Mesodermal cell (in vitro differentiated cells): ENCODE results near the gene AMBRA1.

Source experiments
- H3K27ac ChIP-seq: 2 replicates; pipeline ENCODE4 v1.7.0; 2013; ENCODE audit warnings: mild to moderate bottlenecking, low read depth, low read length, moderate library complexity; ENCODE audit not compliant: severe bottlenecking
- H3K36me3 ChIP-seq: 2 replicates; pipeline ENCODE4 v1.7.1; 2013; ENCODE audit warnings: mild to moderate bottlenecking, low read length, moderate library complexity; ENCODE audit not compliant: control insufficient read depth, insufficient read depth
- H3K4me1 ChIP-seq: one replicate; pipeline ENCODE4 v1.7.1; 2013; ENCODE audit warnings: mild to moderate bottlenecking, low read length; ENCODE audit not compliant: insufficient read depth, control insufficient read depth, poor library complexity, severe bottlenecking
- H3K4me3 ChIP-seq: 2 replicates; pipeline ENCODE4 v1.7.0; 2013; ENCODE audit warnings: low read length, control low read depth, mild to moderate bottlenecking; ENCODE audit not compliant: insufficient read depth, poor library complexity, severe bottlenecking; ENCODE audit errors: extremely low read depth
- H3K9me3 ChIP-seq: 2 replicates; pipeline ENCODE4 v1.7.1; 2013; ENCODE audit warnings: mild to moderate bottlenecking, low read length, moderate library complexity; ENCODE audit not compliant: control insufficient read depth
- WGBS, 2 experiments: methylation state at CpG; one replicate each; pipeline ENCODE4 v1.1.5; 2013; ENCODE audit warnings: missing lambda C conversion rate in 2 of 2; ENCODE audit not compliant: insufficient coverage in 2 of 2; 5-methylcytosine and 5-hydroxymethylcytosine counted together

The AMBRA1 gene

DNA sequence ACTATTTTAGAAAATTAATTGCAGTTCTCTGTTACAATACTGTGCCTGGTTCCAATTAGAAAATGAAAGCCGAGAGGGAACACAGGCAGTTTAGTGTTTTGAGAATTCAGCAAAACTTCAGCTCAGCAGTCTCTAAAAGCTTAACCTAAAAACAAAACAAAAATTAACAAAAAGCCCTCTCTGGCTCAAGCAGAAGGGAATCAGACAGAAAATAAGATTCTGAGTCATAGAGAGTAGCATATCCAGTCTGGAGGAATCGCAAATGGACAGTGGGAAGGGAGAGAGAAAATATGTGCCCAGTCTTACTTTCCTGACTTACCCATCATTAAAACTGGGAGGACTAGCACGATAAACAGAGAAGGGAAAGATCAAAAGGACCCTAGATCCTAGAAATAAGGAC lies 164.1 kb downstream of the AMBRA1 start:
- H3K27ac ChIP-seq: no peak overlapping the region
- H3K4me3 ChIP-seq: no peak overlapping the region
- no peaks in the 10 kb centered on the region for H3K4me1 ChIP-seq
- no peaks in the 10 kb centered on the region for H3K9me3 ChIP-seq
- WGBS, 2 experiments: no CpG with 5 or more reads among the region's 3 CpGs
- H3K36me3 ChIP-seq: peaks cover 52% of the 10 kb centered on the region

GRCh38 chr11:46427364-46427763 lies 166.5 kb downstream of the AMBRA1 start:
- Histone ChIP-seq H3K4me3 (no peak overlapping the region), H3K9me3 (no peaks in the 10 kb centered on the region), H3K27ac (no peak overlapping the region), H3K4me1 (no peaks in the 10 kb centered on the region), H3K36me3 (peaks cover 45% of the 10 kb centered on the region)
- WGBS, 2 experiments: 85 to 96% methylated on average over 7 to 9 of the region's 9 CpGs

GRCh38 chr11:46426233-46426991 lies 167.4 kb downstream of the AMBRA1 start:
- WGBS, 2 experiments: 93 to 95% methylated on average over 3 to 4 of the region's 4 CpGs
- no peaks in the 10 kb centered on the region for H3K9me3 ChIP-seq
- no peak overlapping the region for H3K27ac ChIP-seq

GRCh38 chr11:46422588-46422987 lies 171.2 kb downstream of the AMBRA1 start:
- no peak overlapping the region for H3K27ac ChIP-seq
- no peak overlapping the region for H3K4me3 ChIP-seq
- H3K9me3 ChIP-seq: no peaks in the 10 kb centered on the region
- WGBS, 2 experiments: 98 to 100% methylated on average over 5 to 6 of the region's 7 CpGs
- H3K36me3 ChIP-seq: peaks cover 49% of the 10 kb centered on the region
- no peaks in the 10 kb centered on the region for H3K4me1 ChIP-seq

More at GRCh38 chr11:46426233-46426991, 167.4 kb downstream of the AMBRA1 start:
- H3K36me3 ChIP-seq: peaks cover 45% of the 10 kb centered on the region
- no peaks in the 10 kb centered on the region for H3K4me1 ChIP-seq
- no peak overlapping the region for H3K4me3 ChIP-seq

GRCh38 chr11:46421257-46421880 lies 172.5 kb downstream of the AMBRA1 start:
- no peak overlapping the region for H3K27ac ChIP-seq
- no peaks in the 10 kb centered on the region for H3K4me1 ChIP-seq
- H3K9me3 ChIP-seq: no peaks in the 10 kb centered on the region
- no peak overlapping the region for H3K4me3 ChIP-seq
- peaks cover 60% of the 10 kb centered on the region for H3K36me3 ChIP-seq
- WGBS, 2 experiments: 97 to 100% methylated on average over 5 to 6 of the region's 8 CpGs

- no peaks in the 10 kb centered on the region for H3K9me3 ChIP-seq
- WGBS, 2 experiments: no CpG with 5 or more reads among the region's 1 CpG
Observed at GRCh38 chr11:46420513-46420912, 173.3 kb downstream of the AMBRA1 start.

GRCh38 chr11:46418751-46419150 lies 175.1 kb downstream of the AMBRA1 start:
- H3K27ac ChIP-seq: no peak overlapping the region
- no peaks in the 10 kb centered on the region for H3K4me1 ChIP-seq
- H3K36me3 ChIP-seq: peaks cover 70% of the 10 kb centered on the region
- no peaks in the 10 kb centered on the region for H3K9me3 ChIP-seq
- H3K4me3 ChIP-seq: no peak overlapping the region
- WGBS, 2 experiments: 100% methylated on average over 1 to 2 of the region's 5 CpGs

More at GRCh38 chr11:46420513-46420912, 173.3 kb downstream of the AMBRA1 start:
- Histone ChIP-seq H3K4me3 (no peak overlapping the region), H3K36me3 (peaks cover 65% of the 10 kb centered on the region), H3K27ac (no peak overlapping the region), H3K4me1 (no peaks in the 10 kb centered on the region)

DNA sequence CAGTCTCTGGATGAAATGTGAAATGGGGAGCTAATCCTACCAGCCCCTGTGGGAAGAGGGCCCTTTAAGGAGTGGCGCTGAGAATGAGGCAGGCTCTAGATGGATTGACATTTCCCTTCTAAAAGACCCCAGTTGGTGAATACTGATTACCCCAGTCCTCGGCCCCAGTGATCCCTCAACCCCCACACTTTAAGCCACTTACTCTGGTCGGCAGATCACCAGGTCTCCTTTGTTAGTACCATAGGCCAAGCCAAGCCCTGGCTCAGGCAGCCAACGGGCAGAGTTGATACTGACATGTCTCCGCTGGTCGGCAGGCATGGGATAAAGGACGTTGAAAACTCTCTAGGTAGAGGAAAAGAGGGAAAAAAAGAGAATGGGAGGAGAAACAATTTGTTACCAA lies 176.1 kb downstream of the AMBRA1 start:
- H3K4me1 ChIP-seq: no peaks in the 10 kb centered on the region
- 78 to 88% methylated on average over 3 to 4 of the region's 7 CpGs for WGBS, 2 experiments
- H3K36me3 ChIP-seq: peaks cover 80% of the 10 kb centered on the region
- H3K4me3 ChIP-seq: no peak overlapping the region
- H3K27ac ChIP-seq: no peak overlapping the region
- no peaks in the 10 kb centered on the region for H3K9me3 ChIP-seq

DNA sequence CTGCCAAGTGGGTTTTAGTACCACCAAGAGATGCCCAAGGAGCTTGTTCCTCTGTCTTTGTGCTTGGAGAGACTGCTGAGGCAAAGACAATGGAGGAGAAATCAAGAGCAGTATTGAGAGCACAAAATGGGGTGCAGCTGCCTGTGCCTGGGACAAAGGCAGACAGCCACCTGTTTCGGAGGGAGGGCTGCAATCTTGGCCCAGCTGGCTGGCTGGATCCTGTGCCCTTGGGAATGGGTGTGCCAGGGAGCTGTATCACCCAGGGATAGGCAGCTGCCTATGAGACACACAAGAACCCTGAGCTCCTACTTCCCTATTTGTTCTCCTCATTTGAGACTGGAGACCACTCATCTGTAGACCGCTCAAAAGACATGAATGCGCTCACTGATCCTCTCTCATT lies 178.9 kb downstream of the AMBRA1 start:
- Histone ChIP-seq H3K36me3 (peaks cover 78% of the 10 kb centered on the region), H3K27ac (no peak overlapping the region), H3K9me3 (no peaks in the 10 kb centered on the region), H3K4me3 (no peak overlapping the region), H3K4me1 (no peaks in the 10 kb centered on the region)
- 67% methylated on average over 3 of the region's 3 CpGs for WGBS, 2 experiments

DNA sequence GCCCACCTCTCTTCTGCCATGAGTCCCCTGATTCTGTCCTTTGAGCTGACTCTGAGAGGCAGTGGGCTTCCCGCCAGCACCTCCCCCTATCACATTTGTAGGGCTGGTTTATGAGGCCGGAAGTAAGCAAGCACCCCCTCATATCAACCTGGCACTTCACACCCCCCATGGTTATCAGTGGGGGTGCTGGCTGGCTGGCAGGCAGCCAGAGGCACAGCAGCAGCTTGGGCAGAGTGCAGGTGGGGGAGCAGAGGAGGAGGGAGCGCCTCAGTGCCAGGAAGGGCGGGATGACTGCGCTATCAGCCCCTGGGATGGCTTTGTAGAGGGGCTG lies 179.4 kb downstream of the AMBRA1 start:
- Histone ChIP-seq H3K36me3 (peaks cover 78% of the 10 kb centered on the region), H3K4me1 (no peaks in the 10 kb centered on the region), H3K4me3 (no peak overlapping the region), H3K9me3 (no peaks in the 10 kb centered on the region), H3K27ac (no peak overlapping the region)
- 90% methylated on average over 2 of the region's 5 CpGs; no CpG with 5 or more reads in 1 of the 2 experiments for WGBS, 2 experiments
